ENCODE measurements around the gene BMP6.

GRCh38 chr6:7841781-7842468 is 116.0 kb downstream of the BMP6 start:
- TF ChIP-seq CTCF (IDR thresholded peaks at IDR 0.05), result no peak
- TF ChIP-seq POLR2A (IDR thresholded peaks at IDR 0.05), result no peak
- no peak for TF ChIP-seq POLR2AphosphoS5 (IDR thresholded peaks at IDR 0.05; ENCODE audit: insufficient read depth in 1 of 2, low read depth in 1 of 2)

All from vagina (tissue), 2 donors.